Osteocyte (in vitro differentiated cells): ENCODE measurements around the gene LRRC8A. TPM values are rescaled to one million over a fixed set of nuclear protein-coding genes. Genes with fewer than 3 reads are reported as not detected.

Experiments used
- DNase-seq: peaks from one replicate; pipeline ENCODE4 v3.0.0; 2021; ENCODE audit warnings: mixed read lengths; ENCODE audit not compliant: unreplicated experiment; ENCODE audit errors: extremely low spot score
- H3K27ac Mint-ChIP-seq: one replicate; pipeline ENCODE4 v1.8.0; 2021; ENCODE audit warnings: mild to moderate bottlenecking, mixed read lengths; ENCODE audit not compliant: unreplicated experiment
- H3K27me3 Mint-ChIP-seq: one replicate; pipeline ENCODE4 v1.8.0; 2021; ENCODE audit warnings: mixed read lengths; ENCODE audit not compliant: unreplicated experiment
- H3K36me3 Mint-ChIP-seq: one replicate; pipeline ENCODE4 v1.8.0; 2021; ENCODE audit warnings: mixed read lengths; ENCODE audit not compliant: unreplicated experiment
- H3K4me1 Mint-ChIP-seq: one replicate; pipeline ENCODE4 v1.8.0; 2021; ENCODE audit warnings: mixed read lengths; ENCODE audit not compliant: unreplicated experiment
- H3K4me3 Mint-ChIP-seq: one replicate; pipeline ENCODE4 v1.8.0; 2021; ENCODE audit warnings: mild to moderate bottlenecking, moderate library complexity, mixed read lengths; ENCODE audit not compliant: unreplicated experiment
- H3K9me3 Mint-ChIP-seq: one replicate; pipeline ENCODE4 v1.8.0; 2021; ENCODE audit warnings: mixed read lengths; ENCODE audit not compliant: unreplicated experiment
- CTCF ChIP-seq: fragments of 200-600 bp; sonication (generic); IDR thresholded peaks from 2 replicates; pipeline ENCODE4 v1.5.0; 2021; ENCODE audit warnings: antibody characterized with exemption, mild to moderate bottlenecking, moderate library complexity
- total RNA-seq: library from RNA; stranded (reverse); gene quantifications from 2 replicates; pipeline ENCODE4 v1.2.1, GENCODE V29; 2021

The LRRC8A gene
- total RNA-seq, 1 donor from 2014 or later, result 42.8 TPM

DNA sequence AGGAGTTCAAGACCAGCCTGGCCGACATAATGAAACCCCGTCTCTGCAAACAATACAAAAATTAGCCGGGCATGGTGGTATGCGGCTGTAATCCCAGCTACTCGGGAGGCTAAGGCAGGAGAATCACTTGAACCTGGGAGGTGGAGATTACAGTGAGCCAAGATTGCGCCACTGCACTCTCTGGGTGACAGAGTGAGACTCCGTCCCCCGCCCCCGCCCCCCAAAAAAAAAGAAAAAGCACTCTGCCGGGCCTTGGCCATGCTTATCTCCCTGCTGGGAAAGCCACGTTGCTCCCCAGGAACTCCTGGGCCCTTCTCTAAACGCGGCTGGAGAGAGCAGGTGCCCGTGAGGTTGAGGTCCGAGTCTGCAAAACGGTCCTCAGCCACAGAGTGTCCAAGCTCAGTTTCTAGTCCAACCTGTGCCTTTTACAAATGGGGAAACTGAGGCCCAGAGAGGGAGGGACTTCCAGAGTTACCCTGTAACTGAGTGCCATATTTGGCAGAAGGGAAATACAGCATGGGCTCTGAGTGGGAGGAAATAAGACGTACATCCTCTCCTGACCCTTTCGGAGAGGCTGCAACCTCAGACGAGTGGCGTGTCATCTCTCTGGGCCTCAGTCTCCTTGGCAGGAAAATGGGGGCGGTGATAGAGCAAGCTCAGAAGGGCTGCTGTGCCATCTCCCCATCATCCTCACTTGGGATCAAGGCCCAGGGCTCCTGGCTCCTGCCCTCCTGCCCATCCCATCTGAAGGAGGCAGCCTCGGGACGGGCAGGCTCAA is 32.3 kb downstream of the LRRC8A start:
- Mint-ChIP-seq H3K9me3 (no peaks in the 10 kb centered on the region), H3K27me3 (no peaks in the 10 kb centered on the region), H3K4me1 (peaks cover 49% of the 10 kb centered on the region), H3K4me3 (no peak overlapping the region), H3K36me3 (peaks cover 23% of the 10 kb centered on the region), H3K27ac (no peak overlapping the region)
- DNase-seq, result no peak
- TF ChIP-seq CTCF, result no peak

- no peak for TF ChIP-seq CTCF
- Mint-ChIP-seq H3K27ac (peak overlapping the region; percentile 36), H3K4me1 (peaks cover 48% of the 10 kb centered on the region), H3K27me3 (no peaks in the 10 kb centered on the region), H3K36me3 (peaks cover 16% of the 10 kb centered on the region), H3K9me3 (no peaks in the 10 kb centered on the region), H3K4me3 (no peak overlapping the region)
- no peak for DNase-seq
Observed at GRCh38 chr9:128916204-128916603, 34.3 kb downstream of the LRRC8A start.

- Mint-ChIP-seq H3K9me3 (no peaks in the 10 kb centered on the region), H3K27ac (peak overlapping the region; percentile 63), H3K4me1 (peaks cover 46% of the 10 kb centered on the region), H3K36me3 (peaks cover 16% of the 10 kb centered on the region), H3K4me3 (no peak overlapping the region), H3K27me3 (no peaks in the 10 kb centered on the region)
- DNase-seq, result no peak
- no peak for TF ChIP-seq CTCF
Observed at GRCh38 chr9:128916745-128917144, 34.8 kb downstream of the LRRC8A start.

DNA sequence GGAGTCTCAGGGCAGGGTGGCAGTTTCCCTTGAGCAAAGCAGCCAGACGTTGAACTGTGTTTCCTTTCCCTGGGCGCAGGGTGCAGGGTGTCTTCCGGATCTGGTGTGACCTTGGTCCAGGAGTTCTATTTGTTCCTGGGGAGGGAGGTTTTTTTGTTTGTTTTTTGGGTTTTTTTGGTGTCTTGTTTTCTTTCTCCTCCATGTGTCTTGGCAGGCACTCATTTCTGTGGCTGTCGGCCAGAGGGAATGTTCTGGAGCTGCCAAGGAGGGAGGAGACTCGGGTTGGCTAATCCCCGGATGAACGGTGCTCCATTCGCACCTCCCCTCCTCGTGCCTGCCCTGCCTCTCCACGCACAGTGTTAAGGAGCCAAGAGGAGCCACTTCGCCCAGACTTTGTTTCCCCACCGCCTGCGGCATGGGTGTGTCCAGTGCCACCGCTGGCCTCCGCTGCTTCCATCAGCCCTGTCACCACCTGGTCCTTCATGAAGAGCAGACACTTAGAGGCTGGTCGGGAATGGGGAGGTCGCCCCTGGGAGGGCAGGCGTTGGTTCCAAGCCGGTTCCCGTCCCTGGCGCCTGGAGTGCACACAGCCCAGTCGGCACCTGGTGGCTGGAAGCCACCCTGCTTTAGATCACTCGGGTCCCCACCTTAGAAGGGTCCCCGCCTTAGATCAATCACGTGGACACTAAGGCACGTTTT is 35.4 kb downstream of the LRRC8A start:
- no peak for DNase-seq

More for the DNA sequence above, 35.4 kb downstream of the LRRC8A start:
- no peaks in the 10 kb centered on the region for H3K9me3 Mint-ChIP-seq
- no peak overlapping the region for H3K4me3 Mint-ChIP-seq
- H3K27ac Mint-ChIP-seq, result peak overlapping the region; percentile 63
- H3K27me3 Mint-ChIP-seq, result no peaks in the 10 kb centered on the region
- H3K4me1 Mint-ChIP-seq, result peaks cover 44% of the 10 kb centered on the region
- H3K36me3 Mint-ChIP-seq, result peaks cover 16% of the 10 kb centered on the region
- no peak for TF ChIP-seq CTCF
